GM10266 (cell line): ENCODE data around the gene GAS2L2.
"Not testable (repeated sequence)": the region's sequence is repeated elsewhere in the genome, so short reads cannot be mapped to it uniquely, and the experiment has no call there.

ENCODE experiments used
- DNase-seq: peaks from one replicate; pipeline ENCODE4 v3.0.0; 2012; ENCODE audit errors: extremely low spot score
- TF ChIP-seq, protein P1 (sequence below): IDR thresholded peaks from 2 replicates; pipeline ENCODE4 v1.5.1; 2012; ENCODE audit warnings: mild to moderate bottlenecking, low read depth; ENCODE audit not compliant: control insufficient read depth, insufficient read depth; ENCODE audit errors: missing control alignments

GAS2L2 gene

DNA sequence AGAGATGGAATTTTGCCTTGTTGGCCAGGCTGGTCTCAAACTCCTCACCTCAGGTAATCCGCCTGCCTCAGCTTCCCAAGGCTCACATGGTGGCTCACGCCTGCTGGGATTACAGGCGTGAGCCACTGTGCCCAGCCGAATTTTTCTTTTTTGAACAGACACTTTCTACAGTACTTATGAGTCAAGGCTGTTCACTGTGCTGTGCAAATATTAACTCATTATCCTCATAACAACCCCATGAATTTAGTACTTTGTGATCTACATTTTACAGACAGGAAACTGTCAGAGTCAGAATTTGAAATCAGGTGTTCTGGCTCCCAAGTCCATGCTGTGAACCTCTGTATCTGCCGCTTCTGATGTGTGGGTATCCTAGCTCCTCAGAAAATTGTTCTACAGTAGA, 47.3 kb downstream of the GAS2L2 start:
- no peak for DNase-seq
- TF ChIP-seq, protein P1, sequence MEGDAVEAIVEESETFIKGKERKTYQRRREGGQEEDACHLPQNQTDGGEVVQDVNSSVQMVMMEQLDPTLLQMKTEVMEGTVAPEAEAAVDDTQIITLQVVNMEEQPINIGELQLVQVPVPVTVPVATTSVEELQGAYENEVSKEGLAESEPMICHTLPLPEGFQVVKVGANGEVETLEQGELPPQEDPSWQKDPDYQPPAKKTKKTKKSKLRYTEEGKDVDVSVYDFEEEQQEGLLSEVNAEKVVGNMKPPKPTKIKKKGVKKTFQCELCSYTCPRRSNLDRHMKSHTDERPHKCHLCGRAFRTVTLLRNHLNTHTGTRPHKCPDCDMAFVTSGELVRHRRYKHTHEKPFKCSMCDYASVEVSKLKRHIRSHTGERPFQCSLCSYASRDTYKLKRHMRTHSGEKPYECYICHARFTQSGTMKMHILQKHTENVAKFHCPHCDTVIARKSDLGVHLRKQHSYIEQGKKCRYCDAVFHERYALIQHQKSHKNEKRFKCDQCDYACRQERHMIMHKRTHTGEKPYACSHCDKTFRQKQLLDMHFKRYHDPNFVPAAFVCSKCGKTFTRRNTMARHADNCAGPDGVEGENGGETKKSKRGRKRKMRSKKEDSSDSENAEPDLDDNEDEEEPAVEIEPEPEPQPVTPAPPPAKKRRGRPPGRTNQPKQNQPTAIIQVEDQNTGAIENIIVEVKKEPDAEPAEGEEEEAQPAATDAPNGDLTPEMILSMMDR: no peak

DNA sequence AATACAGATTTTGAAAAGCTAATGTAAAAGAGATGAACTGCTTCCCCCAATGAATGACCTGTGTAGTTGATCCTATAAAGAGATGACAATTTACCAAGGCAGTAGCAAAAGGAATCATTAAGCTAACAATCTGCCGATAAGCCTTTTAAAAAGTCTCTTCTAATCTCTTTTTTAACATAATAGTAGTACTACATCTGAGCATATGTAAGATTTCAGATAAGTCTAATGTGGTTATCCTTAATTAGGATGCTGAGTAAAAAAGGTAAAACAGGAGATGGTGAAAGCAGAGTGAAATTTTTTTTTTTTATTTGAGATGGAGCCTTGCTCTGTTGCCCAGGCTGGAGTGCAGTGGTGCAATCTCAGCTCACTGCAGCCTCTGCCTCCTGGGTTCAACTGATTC, 47.8 kb downstream of the GAS2L2 start:
- DNase-seq: no peak
- TF ChIP-seq, protein P1: no peak

DNA sequence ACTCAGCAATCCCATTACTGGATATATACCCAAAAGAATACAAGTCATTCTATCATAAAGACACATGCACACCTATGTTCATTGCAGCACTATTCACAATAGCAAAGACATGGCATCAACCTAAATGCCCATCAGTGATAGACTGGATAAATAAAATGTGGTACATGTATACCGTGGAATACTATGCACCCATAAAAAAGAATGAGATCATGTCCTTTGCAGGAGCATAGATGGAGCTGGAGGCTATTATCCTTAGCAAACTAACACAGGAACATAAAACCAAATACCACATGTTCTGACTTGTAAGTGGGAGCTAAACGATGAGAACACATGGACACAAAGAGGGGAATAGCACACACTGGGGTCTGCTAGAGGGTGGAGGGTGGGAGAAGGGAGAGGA, 49.7 kb downstream of the GAS2L2 start:
- DNase-seq: not testable (repeated sequence)

DNA sequence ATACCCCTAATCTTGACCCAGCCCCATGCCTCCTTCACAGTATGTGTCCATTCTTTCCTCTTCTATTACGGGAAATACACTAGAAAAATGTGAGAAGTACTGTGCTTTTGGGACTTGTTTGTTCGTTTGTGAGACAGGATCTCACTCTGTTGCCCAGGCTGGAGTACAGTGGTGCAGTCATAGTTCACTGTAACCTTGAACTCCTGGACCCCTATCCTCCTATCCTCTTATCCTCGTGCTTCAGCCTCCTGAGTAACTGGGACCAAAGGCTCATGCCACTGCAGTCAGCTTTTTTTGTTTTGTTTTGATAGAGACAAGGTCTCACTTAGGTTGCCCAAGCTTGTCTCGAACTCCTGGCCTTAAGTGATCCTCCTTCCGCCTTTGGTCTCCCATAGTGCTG, 51.5 kb downstream of the GAS2L2 start:
- no peak for DNase-seq
- TF ChIP-seq, protein P1: no peak

DNA sequence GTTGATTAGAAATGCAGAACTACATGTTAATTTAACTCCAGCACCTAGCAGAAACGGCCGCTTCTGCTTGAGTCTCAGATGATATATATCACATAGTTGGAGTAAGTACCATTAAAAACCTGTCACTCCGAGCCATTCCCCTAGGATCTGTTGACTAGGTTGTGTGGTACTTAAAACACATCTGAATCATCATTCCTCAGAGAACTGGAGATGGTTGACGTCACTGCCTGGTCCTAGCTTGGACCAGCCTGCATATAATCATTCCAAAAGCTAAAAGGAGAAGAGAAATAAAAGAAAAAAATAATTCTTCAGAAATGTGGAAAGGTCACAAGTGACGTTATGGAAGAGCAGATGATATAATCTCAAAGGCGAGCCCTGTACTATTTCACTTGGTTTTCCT, 52.9 kb downstream of the GAS2L2 start:
- TF ChIP-seq, protein P1: no peak
- no peak for DNase-seq

DNA sequence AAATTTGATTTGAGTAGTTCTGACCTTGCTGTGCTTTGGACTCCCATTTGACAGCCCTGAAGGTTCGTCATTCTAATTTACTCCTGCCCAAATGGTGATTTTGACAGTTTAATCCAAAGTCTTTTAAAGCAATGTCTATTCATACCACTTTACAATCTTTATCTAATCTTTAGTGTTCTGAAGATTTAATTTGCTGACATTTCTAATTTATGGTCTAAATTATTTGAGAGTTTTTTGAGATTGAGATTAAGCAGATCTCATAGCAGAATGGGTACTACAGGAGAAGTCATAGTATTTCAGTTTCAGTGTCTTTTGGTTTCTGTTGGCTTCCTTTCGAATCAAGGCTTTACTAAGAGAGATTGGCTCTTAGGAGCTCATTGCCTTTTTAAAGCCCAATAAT, 54.2 kb downstream of the GAS2L2 start:
- TF ChIP-seq, protein P1: no peak
- no peak for DNase-seq

DNA sequence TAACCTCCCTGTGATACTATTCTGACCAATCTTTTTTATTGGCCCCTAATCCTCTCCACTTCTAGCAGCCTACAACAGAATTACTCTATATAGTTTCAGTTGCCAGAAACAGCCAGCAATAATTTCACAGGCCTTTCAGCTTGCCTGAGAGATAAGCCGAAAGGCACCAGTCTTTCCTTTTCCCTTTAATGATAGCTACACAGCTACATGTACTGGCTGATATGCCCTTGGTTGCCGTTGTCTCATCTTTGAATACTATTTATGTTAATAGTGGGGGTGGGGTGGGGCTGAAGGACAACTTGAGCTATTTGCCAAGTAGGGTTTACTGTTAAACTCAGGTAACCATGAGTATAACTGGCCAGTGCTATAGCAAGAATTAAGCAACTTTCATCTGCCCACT, 57.4 kb downstream of the GAS2L2 start:
- TF ChIP-seq, protein P1: no peak
- DNase-seq: no peak

DNA sequence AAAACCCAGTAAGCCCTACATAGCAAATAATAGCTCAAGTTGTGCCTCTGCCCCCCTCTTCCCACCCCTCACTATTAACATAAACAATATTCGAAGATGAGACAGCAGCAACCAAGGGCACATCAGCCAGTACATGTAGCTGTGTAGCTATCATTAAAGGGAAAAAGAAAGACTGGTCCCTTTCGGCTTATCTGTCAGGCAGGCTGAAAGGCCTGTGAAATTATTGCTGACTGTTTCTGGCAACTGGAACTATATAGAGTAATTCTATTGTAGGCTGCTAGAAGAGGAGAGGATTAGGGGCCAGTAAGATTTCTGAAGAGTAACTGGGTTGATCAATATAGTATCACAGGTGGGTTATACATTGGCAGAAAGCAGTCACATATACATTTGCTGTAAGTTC, 58.1 kb downstream of the GAS2L2 start:
- TF ChIP-seq, protein P1: no peak
- DNase-seq: no peak
